Esophagus (tissue), 2 donors: Measurements from ENCODE around the gene ISCA2. TPM values are rescaled to one million over a fixed set of nuclear protein-coding genes. Genes with fewer than 3 reads are reported as not detected.

Experiments
- H3K27ac ChIP-seq, 2 donors: one replicate each; pipeline ENCODE4 v1.5.1; 2013; ENCODE audit warnings: low read depth in 2 of 2, mild to moderate bottlenecking in 2 of 2, inconsistent platforms in 1 of 2, low read length in 1 of 2, moderate library complexity in 1 of 2
- H3K27me3 ChIP-seq, 2 donors: one replicate each; pipeline ENCODE4 v1.6.1; 2013; ENCODE audit warnings: low read length in 2 of 2, control low read depth in 1 of 2, mild to moderate bottlenecking in 1 of 2; ENCODE audit not compliant: insufficient read depth in 2 of 2, control insufficient read depth in 1 of 2
- H3K36me3 ChIP-seq, 2 donors: one replicate each; pipeline ENCODE4 v1.6.1; 2013; ENCODE audit warnings: low read length in 1 of 2; ENCODE audit not compliant: control insufficient read depth in 2 of 2, insufficient read depth in 2 of 2
- H3K4me1 ChIP-seq, 2 donors: one replicate each; pipeline ENCODE4 v1.6.1; 2013; ENCODE audit warnings: low read length in 1 of 2; ENCODE audit not compliant: control insufficient read depth in 2 of 2, insufficient read depth in 2 of 2
- H3K4me3 ChIP-seq, 2 donors: one replicate each; pipeline ENCODE4 v1.5.1; 2013; ENCODE audit warnings: low read length in 2 of 2, mild to moderate bottlenecking in 2 of 2, low read depth in 1 of 2, moderate library complexity in 1 of 2
- H3K9me3 ChIP-seq, 2 donors: one replicate each; pipeline ENCODE4 v1.6.1; 2013; ENCODE audit warnings: mild to moderate bottlenecking in 2 of 2, low read depth in 1 of 2, low read length in 1 of 2, moderate library complexity in 1 of 2; ENCODE audit not compliant: control insufficient read depth in 2 of 2, insufficient read depth in 1 of 2
- WGBS, 2 donors: extraction: QIAGEN DNeasy Blood & Tissue Kit; methylation state at CpG; one replicate each; pipeline ENCODE4 v1.1.7; 2013; 5-methylcytosine and 5-hydroxymethylcytosine counted together
- polyA plus RNA-seq, 2 donors: library from polyadenylated mRNA; stranded (reverse); fragments of 200-250 nt; gene quantifications; one replicate each; pipeline ENCODE4 v1.2.3, GENCODE V29; 2013
- donor health status: healthy with polysubstance abuse.
- donor health status: Bipolar disorder and iron deficiency.

ISCA2 gene
- polyA plus RNA-seq, 2 donors = 10.9 to 15.3 TPM

DNA sequence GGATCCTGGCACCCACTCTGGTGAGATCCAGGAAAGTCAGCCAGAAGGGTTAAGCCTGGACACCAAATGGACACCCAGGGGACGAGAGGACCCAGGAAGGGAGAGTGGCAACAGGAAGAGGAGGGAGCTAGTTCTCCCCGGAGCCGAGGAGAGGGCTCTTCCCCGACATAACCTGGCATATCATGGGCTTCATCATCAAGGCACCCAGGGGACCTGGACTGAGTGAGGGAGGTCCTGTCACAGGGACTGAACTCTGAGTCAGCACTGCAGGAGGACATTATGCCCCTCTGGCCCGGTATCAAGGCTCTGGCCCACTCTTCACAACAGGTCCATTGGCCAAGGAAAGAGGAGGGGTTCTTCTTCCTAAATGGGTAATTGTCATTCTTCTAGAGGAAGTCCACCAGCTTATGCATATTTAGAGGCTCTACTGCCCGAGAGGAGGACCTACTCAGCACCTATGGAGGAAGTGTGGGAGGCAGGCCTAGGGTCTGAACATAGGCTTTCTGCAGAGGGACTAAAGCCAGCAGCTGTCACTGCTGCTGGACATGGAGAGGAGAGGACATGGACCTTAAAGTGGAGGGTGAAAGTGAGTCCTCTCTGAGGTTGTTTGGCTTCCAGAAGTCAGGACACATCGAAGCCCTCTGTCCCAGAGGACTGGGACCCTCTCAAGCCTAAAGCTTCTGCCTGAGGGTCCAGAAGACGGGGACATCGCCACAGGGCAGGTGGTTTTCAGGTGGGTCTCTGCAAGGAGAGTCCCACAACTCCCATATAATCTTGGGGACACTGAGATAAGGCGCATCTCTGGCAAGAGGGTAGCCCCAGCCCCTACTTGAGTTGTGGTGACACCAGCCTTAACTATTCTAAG, 18.6 kb downstream of the ISCA2 start:
- peaks cover 8 to 11% of the 10 kb centered on the region in 2 donors for H3K4me1 ChIP-seq
- no peaks in the 10 kb centered on the region for H3K27me3 ChIP-seq
- 81 to 87% methylated on average over 10 of the region's 10 CpGs for whole genome bisulfite sequencing, 2 donors
- H3K27ac ChIP-seq = no peak overlapping the region
- no peaks in the 10 kb centered on the region for H3K9me3 ChIP-seq
- no peak overlapping the region for H3K4me3 ChIP-seq
- peaks cover 3 to 5% of the 10 kb centered on the region in 2 donors for H3K36me3 ChIP-seq

DNA sequence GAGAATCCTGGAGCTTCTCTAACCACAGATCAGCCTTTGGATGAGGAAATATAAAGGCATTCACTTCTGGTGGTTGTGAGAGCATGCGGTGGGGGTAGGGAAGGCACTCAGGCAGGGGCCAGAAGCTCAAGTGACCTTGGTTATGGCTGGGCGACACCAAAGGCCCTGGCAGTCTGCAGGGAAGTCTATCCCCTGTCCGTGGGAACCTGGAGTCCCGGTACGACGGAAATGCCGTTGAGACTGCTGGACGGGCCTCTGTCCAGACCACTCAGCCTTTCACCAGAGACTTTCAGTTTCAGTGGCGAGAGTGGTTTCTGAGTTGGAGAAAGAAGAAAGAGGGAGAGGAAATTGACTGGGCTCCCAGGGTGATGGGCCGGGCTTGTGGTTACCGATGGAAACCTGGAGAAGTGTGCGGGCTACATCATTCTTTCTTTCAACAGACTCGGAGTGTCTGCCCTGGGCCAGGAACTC, 20.9 kb downstream of the ISCA2 start:
- 42 to 54% methylated on average over 13 of the region's 13 CpGs for WGBS, 2 donors
- no peak overlapping the region for H3K4me3 ChIP-seq
- peaks cover 5 to 7% of the 10 kb centered on the region in 2 donors for H3K4me1 ChIP-seq
- H3K9me3 ChIP-seq = no peaks in the 10 kb centered on the region
- peaks cover 0 to 5% of the 10 kb centered on the region in 2 donors for H3K36me3 ChIP-seq
- H3K27me3 ChIP-seq = no peaks in the 10 kb centered on the region
- no peak overlapping the region for H3K27ac ChIP-seq

DNA sequence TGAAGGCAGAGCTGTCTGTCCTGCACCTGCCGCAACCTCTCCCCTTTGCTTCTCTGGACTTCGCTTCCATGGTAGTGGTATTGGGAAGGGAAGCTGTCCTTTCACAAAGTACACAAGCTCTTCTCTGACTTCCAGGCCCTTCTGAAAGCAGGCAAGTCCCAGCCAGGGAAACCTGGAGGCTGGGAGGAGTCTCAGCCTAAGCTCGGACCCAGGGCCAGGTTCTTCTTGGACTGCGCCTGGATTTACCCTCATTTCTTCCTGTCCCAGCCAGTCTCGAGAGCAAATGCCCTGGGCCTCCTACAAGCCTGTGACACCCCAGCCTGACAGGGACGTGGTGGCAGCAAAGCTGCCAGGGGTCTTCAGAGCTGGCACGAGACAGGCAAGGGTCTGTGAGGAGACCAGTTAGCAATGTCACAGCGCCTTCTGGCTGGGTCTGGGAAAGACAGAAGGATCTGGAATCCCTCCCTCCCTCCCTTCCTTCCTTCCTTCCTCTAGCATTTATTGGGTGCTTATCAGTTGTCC, 22.4 kb downstream of the ISCA2 start:
- 87 to 90% methylated on average over 8 of the region's 8 CpGs for WGBS, 2 donors
- peaks cover 2 to 3% of the 10 kb centered on the region in 2 donors for H3K4me1 ChIP-seq
- H3K27ac ChIP-seq = no peak overlapping the region
- H3K9me3 ChIP-seq = no peaks in the 10 kb centered on the region
- H3K4me3 ChIP-seq = no peak overlapping the region
- no peaks in the 10 kb centered on the region for H3K27me3 ChIP-seq
- H3K36me3 ChIP-seq = peaks cover 2 to 5% of the 10 kb centered on the region in 2 donors

DNA sequence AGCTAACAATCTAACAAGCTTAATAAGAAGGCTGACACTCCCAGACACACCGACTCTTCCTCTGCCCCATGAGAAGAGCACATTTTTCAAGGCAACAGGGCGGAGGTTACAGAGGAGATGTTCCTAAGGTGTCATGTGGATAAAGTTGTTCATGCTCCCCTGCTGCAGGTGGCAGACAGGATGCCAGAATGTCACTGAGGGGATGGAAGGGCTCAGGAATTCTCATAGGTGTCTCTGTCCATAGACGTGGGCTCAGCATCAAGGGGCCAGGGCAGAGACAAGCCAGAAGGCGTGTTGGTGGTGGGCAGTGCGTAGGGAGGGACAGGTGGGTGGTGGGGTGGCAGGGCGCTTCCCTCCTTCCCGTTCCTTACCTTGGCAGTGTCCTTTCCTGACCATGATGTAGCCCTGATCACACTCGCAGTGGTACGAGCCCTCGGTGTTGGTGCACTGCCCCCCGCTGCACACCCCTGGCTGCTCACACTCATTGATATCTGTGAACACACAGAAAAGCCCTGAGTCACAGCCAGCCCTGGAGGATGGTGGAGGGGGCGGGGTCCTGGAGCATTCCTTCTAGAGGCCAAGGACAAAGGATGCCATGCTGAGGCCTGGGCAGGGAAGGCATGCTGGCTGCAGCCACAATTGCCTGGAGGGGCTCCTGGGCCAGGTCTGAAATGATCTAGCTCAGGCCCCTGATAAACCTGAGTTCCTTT, 23.0 kb downstream of the ISCA2 start:
- no peak overlapping the region for H3K27ac ChIP-seq
- no peaks in the 10 kb centered on the region for H3K4me1 ChIP-seq
- H3K27me3 ChIP-seq = no peaks in the 10 kb centered on the region
- no peaks in the 10 kb centered on the region for H3K9me3 ChIP-seq
- 88 to 89% methylated on average over 12 of the region's 12 CpGs for WGBS, 2 donors
- peaks cover 3 to 5% of the 10 kb centered on the region in 2 donors for H3K36me3 ChIP-seq
- H3K4me3 ChIP-seq = no peak overlapping the region

DNA sequence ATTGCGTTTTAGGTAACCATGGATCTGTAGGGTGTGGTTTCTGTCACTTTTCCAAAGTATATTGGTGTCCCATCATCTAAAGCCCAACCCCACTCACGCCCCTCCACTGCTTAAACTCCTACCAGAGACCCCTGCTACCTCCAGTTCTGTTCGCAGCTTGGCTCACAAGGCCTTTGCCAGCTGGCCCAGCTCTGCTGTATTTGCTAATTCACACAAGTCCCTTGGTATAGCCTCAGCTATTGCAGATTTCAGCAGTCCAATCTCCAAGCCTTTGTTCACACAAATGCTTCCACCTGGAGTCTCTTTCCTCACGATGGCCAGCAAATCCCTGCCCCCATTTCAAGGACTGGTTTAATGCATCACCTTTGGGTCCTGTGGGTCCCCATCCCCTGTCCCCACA, 24.2 kb downstream of the ISCA2 start:
- no peak overlapping the region for H3K27ac ChIP-seq
- WGBS, 2 donors = 64 to 66% methylated on average over 4 of the region's 4 CpGs
- H3K4me3 ChIP-seq = no peak overlapping the region
- H3K9me3 ChIP-seq = no peaks in the 10 kb centered on the region
- peaks cover 3 to 5% of the 10 kb centered on the region in 2 donors for H3K36me3 ChIP-seq
- no peaks in the 10 kb centered on the region for H3K4me1 ChIP-seq
- H3K27me3 ChIP-seq = no peaks in the 10 kb centered on the region

DNA sequence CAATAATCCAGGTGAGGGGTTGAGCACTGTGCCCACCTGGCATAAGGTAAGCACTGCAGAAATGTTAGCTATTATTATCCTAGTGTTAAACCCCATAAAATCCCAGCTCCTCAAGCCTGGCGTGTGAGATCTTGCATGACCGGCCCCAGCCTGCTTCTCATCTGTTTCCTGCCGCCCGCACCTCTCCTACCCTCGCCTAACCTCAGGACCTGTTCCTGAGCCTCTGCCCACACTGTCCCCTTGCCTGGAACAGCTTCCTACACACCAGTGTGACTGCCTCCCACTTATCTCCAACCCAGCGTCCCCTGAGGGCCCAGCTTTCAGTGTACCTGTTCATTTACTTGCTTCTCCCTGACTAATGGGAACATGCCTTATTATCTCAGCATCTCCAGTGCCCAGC, 24.7 kb downstream of the ISCA2 start:
- no peak overlapping the region for H3K4me3 ChIP-seq
- no peaks in the 10 kb centered on the region for H3K27me3 ChIP-seq
- H3K4me1 ChIP-seq = no peaks in the 10 kb centered on the region
- H3K9me3 ChIP-seq = no peaks in the 10 kb centered on the region
- 46 to 68% methylated on average over 6 of the region's 6 CpGs for WGBS, 2 donors
- H3K27ac ChIP-seq = no peak overlapping the region
- H3K36me3 ChIP-seq = peaks cover 3 to 5% of the 10 kb centered on the region in 2 donors

DNA sequence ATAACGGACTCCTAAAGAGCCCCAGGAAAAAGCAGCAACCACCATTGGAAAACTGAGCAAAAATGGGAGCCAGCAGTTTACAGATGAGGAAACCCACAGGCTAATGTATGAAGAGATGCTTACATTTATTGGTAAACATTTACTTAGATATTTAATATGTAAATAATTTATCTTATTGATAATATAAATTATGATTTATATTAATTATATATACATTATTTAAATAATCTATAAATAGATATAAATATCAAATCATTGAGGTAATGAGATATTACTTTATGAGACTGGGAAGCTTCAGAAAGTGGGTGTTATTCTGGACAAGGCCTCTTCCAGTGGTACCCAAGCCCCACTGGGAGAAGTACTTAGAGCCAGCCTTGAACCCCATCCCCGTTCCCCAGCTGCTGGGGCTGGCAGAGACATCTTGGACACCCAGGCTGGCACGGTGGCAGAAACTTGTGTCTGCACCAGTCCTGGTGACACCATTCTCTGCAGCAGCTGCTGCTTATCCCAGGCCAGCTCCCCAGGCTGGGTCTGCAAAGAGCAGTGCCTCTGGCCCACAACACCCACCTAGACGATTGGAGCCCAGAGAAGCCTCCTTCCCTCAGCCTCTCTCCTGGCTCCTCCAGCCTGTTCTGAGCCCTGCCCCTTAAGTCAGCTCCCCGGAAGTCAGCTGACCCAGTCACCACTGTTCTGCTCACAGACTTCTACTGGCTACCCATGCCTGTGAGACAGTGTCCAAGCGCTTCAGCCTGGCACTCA, 25.9 kb downstream of the ISCA2 start:
- H3K4me3 ChIP-seq = no peak overlapping the region
- H3K9me3 ChIP-seq = no peaks in the 10 kb centered on the region
- H3K27ac ChIP-seq = no peak overlapping the region
- H3K36me3 ChIP-seq = peaks cover 3 to 5% of the 10 kb centered on the region in 2 donors
- H3K27me3 ChIP-seq = no peaks in the 10 kb centered on the region
- H3K4me1 ChIP-seq = no peaks in the 10 kb centered on the region
- 77 to 86% methylated on average over 6 of the region's 6 CpGs for WGBS, 2 donors

DNA sequence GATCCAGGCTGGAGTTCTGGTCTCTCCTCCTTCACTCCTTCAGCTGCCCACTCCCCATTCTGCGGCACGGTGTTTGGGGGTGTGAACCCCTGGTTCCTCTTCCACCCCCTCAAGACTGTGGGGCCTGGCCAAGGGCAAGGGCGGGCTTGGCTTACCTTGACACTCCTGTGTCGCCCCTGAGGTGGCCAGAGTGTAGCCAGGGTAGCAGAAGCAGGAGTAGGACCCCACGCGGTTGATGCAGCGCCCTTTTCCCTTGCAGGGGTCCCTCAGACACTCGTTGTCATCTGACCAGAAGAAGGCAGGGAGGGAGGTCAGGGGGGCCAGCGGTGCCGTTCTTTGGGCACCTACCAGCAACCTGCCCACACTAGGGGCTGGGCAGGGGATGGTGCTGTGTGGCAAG, 28.2 kb downstream of the ISCA2 start:
- no peak overlapping the region for H3K27ac ChIP-seq

DNA sequence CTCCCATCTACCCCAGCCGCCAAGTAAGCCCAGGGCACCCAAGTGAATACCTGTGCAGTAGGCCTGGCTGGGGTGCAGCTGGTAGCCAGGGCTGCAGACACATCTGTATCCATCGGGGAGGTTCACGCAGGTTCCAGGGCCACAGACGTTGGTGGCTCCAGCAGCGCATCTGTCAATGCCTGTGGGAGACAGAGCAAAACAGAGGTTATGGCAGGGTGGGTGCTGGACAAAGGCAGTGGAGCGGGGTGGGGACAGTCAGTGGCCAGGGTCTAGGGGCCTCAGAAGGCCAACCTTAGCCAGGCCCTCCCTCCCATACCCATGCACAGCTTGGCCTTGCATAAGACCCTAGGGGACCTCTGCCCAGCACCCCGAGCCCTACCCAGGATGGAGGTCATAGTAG, 29.2 kb downstream of the ISCA2 start:
- no peaks in the 10 kb centered on the region for H3K27me3 ChIP-seq
- no peak overlapping the region for H3K27ac ChIP-seq
- 90 to 94% methylated on average over 7 of the region's 7 CpGs for WGBS, 2 donors
- H3K4me3 ChIP-seq = no peak overlapping the region
- H3K36me3 ChIP-seq = peaks cover 0 to 3% of the 10 kb centered on the region in 2 donors
- no peaks in the 10 kb centered on the region for H3K4me1 ChIP-seq
- H3K9me3 ChIP-seq = no peaks in the 10 kb centered on the region

More for the DNA sequence above, 28.2 kb downstream of the ISCA2 start:
- no peak overlapping the region for H3K4me3 ChIP-seq
- WGBS, 2 donors = 85 to 90% methylated on average over 10 of the region's 10 CpGs
- no peaks in the 10 kb centered on the region for H3K27me3 ChIP-seq
- no peaks in the 10 kb centered on the region for H3K9me3 ChIP-seq
- no peaks in the 10 kb centered on the region for H3K4me1 ChIP-seq
- H3K36me3 ChIP-seq = peaks cover 0 to 3% of the 10 kb centered on the region in 2 donors
